SJSA1 (cell line): ENCODE data around the gene KLHL14. TPM values are rescaled to one million over a fixed set of nuclear protein-coding genes. Genes with fewer than 3 reads are reported as not detected.
A peak's percentile ranks its signal among the peaks of the same experiment; 100 is the strongest.

Experiments
- DNase-seq, 2 experiments: peaks; one replicate each; pipeline ENCODE4 v3.0.0-alpha.2; 2015 to 2020; ENCODE audit warnings: low spot score in 2 of 2, low read depth in 1 of 2
- H3K27ac ChIP-seq: fragments of 250-450 bp; sonication (Bioruptor Pico); 2 replicates; pipeline ENCODE4 v1.5.1; 2020; ENCODE audit warnings: mild to moderate bottlenecking, moderate library complexity
- H3K27me3 ChIP-seq: fragments of 250-450 bp; sonication (Bioruptor Pico); replicated peaks from 2 replicates; pipeline ENCODE4 v1.5.1; 2020; ENCODE audit warnings: mild to moderate bottlenecking, moderate library complexity
- H3K36me3 ChIP-seq: fragments of 250-450 bp; sonication (Bioruptor Pico); 2 replicates; pipeline ENCODE4 v1.5.1; 2020; ENCODE audit warnings: mild to moderate bottlenecking
- H3K4me1 ChIP-seq: fragments of 250-450 bp; sonication (Bioruptor Pico); replicated peaks from 2 replicates; pipeline ENCODE4 v1.6.1; 2021; ENCODE audit warnings: mild to moderate bottlenecking
- H3K4me3 ChIP-seq: fragments of 250-450 bp; sonication (Bioruptor Pico); 2 replicates; pipeline ENCODE4 v1.5.1; 2020; ENCODE audit warnings: mild to moderate bottlenecking
- H3K9me3 ChIP-seq: fragments of 250-450 bp; sonication (Bioruptor Pico); replicated peaks from 2 replicates; pipeline ENCODE4 v1.5.1; 2020; ENCODE audit warnings: mild to moderate bottlenecking
- total RNA-seq: library from RNA; depleted of rRNA; stranded (reverse); fragments of >200 nt; shearing (Covaris generic); gene quantifications from 2 replicates; pipeline ENCODE4 v1.2.3, GENCODE V29; 2014

The KLHL14 gene
- total RNA-seq, 1 experiment from 2014 or later: not detected

- no peak overlapping the region for H3K4me3 ChIP-seq
- no peaks in the 10 kb centered on the region for H3K36me3 ChIP-seq
- no peak overlapping the region for H3K27ac ChIP-seq
- H3K27me3 ChIP-seq: no peaks in the 10 kb centered on the region
- H3K9me3 ChIP-seq: no peaks in the 10 kb centered on the region
- no peak for DNase-seq
- H3K4me1 ChIP-seq: no peaks in the 10 kb centered on the region
These were observed 48.6 kb downstream of the KLHL14 start for GRCh38 chr18:32724071-32724749.

- no peak for DNase-seq
- Histone ChIP-seq H3K36me3 (no peaks in the 10 kb centered on the region), H3K4me1 (no peaks in the 10 kb centered on the region), H3K27ac (no peak overlapping the region), H3K9me3 (no peaks in the 10 kb centered on the region), H3K27me3 (no peaks in the 10 kb centered on the region), H3K4me3 (no peak overlapping the region)
These were observed 50.5 kb downstream of the KLHL14 start for GRCh38 chr18:32722279-32722678.

GRCh38 chr18:32717126-32717525, 55.7 kb downstream of the KLHL14 start:
- Histone ChIP-seq H3K4me3 (no peak overlapping the region), H3K36me3 (no peaks in the 10 kb centered on the region), H3K9me3 (no peaks in the 10 kb centered on the region), H3K27ac (no peak overlapping the region), H3K4me1 (no peaks in the 10 kb centered on the region), H3K27me3 (no peaks in the 10 kb centered on the region)
- DNase-seq: no peak

- H3K27ac ChIP-seq: no peak overlapping the region
- no peaks in the 10 kb centered on the region for H3K36me3 ChIP-seq
- no peaks in the 10 kb centered on the region for H3K4me1 ChIP-seq
- no peak overlapping the region for H3K4me3 ChIP-seq
- peak in 1 of 2 experiments; percentile 35 for DNase-seq
- no peaks in the 10 kb centered on the region for H3K9me3 ChIP-seq
- no peaks in the 10 kb centered on the region for H3K27me3 ChIP-seq
These were observed 58.2 kb downstream of the KLHL14 start for GRCh38 chr18:32714571-32715148.

- DNase-seq: no peak
- H3K9me3 ChIP-seq: no peaks in the 10 kb centered on the region
- no peaks in the 10 kb centered on the region for H3K36me3 ChIP-seq
- no peaks in the 10 kb centered on the region for H3K4me1 ChIP-seq
- no peak overlapping the region for H3K27ac ChIP-seq
- H3K4me3 ChIP-seq: no peak overlapping the region
- H3K27me3 ChIP-seq: no peaks in the 10 kb centered on the region
These were observed 60.0 kb downstream of the KLHL14 start for GRCh38 chr18:32712860-32713259.

- H3K27me3 ChIP-seq: no peaks in the 10 kb centered on the region
- H3K4me3 ChIP-seq: no peak overlapping the region
- no peaks in the 10 kb centered on the region for H3K36me3 ChIP-seq
- H3K4me1 ChIP-seq: no peaks in the 10 kb centered on the region
- H3K27ac ChIP-seq: no peak overlapping the region
- H3K9me3 ChIP-seq: no peaks in the 10 kb centered on the region
- DNase-seq: no peak
These were observed 61.0 kb downstream of the KLHL14 start for GRCh38 chr18:32711862-32712261.

GRCh38 chr18:32707586-32707985, 65.2 kb downstream of the KLHL14 start:
- Histone ChIP-seq H3K4me3 (no peak overlapping the region), H3K36me3 (no peaks in the 10 kb centered on the region), H3K9me3 (no peaks in the 10 kb centered on the region), H3K27me3 (no peaks in the 10 kb centered on the region), H3K4me1 (no peaks in the 10 kb centered on the region), H3K27ac (no peak overlapping the region)
- DNase-seq: no peak

GRCh38 chr18:32707147-32707546, 65.7 kb downstream of the KLHL14 start:
- Histone ChIP-seq H3K36me3 (no peaks in the 10 kb centered on the region), H3K4me1 (no peaks in the 10 kb centered on the region), H3K9me3 (no peaks in the 10 kb centered on the region), H3K27me3 (no peaks in the 10 kb centered on the region), H3K27ac (no peak overlapping the region), H3K4me3 (no peak overlapping the region)
- no peak for DNase-seq

- Histone ChIP-seq H3K9me3 (no peaks in the 10 kb centered on the region), H3K27ac (no peak overlapping the region), H3K36me3 (no peaks in the 10 kb centered on the region), H3K4me3 (no peak overlapping the region), H3K27me3 (no peaks in the 10 kb centered on the region; the same call in 1 of the 2 replicates), H3K4me1 (no peaks in the 10 kb centered on the region)
- no peak for DNase-seq
These were observed 71.5 kb downstream of the KLHL14 start for GRCh38 chr18:32701313-32701712.

- no peak overlapping the region for H3K27ac ChIP-seq
- no peak for DNase-seq
These were observed 74.7 kb downstream of the KLHL14 start for GRCh38 chr18:32698153-32698552.

GRCh38 chr18:32696376-32696775, 76.4 kb downstream of the KLHL14 start:
- Histone ChIP-seq H3K27ac (no peak overlapping the region), H3K36me3 (no peaks in the 10 kb centered on the region), H3K4me1 (no peaks in the 10 kb centered on the region), H3K9me3 (no peaks in the 10 kb centered on the region), H3K4me3 (no peak overlapping the region), H3K27me3 (no peaks in the 10 kb centered on the region; the same call in 1 of the 2 replicates)
- no peak for DNase-seq

More at GRCh38 chr18:32698153-32698552, 74.7 kb downstream of the KLHL14 start:
- Histone ChIP-seq H3K36me3 (no peaks in the 10 kb centered on the region), H3K4me3 (no peak overlapping the region), H3K9me3 (no peaks in the 10 kb centered on the region), H3K27me3 (no peaks in the 10 kb centered on the region; the same call in 1 of the 2 replicates), H3K4me1 (no peaks in the 10 kb centered on the region)

GRCh38 chr18:32695534-32695933, 77.3 kb downstream of the KLHL14 start:
- DNase-seq: no peak
- H3K27me3 ChIP-seq: no peaks in the 10 kb centered on the region; the same call in 1 of the 2 replicates
- H3K4me3 ChIP-seq: no peak overlapping the region
- no peak overlapping the region for H3K27ac ChIP-seq
- no peaks in the 10 kb centered on the region for H3K9me3 ChIP-seq
- no peaks in the 10 kb centered on the region for H3K36me3 ChIP-seq
- no peaks in the 10 kb centered on the region for H3K4me1 ChIP-seq

GRCh38 chr18:32688821-32689220, 84.0 kb downstream of the KLHL14 start:
- no peak overlapping the region for H3K4me3 ChIP-seq
- H3K36me3 ChIP-seq: no peaks in the 10 kb centered on the region
- DNase-seq: no peak

GRCh38 chr18:32684940-32685339, 87.9 kb downstream of the KLHL14 start:
- no peaks in the 10 kb centered on the region for H3K4me1 ChIP-seq
- no peak for DNase-seq

More at GRCh38 chr18:32688821-32689220, 84.0 kb downstream of the KLHL14 start:
- Histone ChIP-seq H3K27ac (no peak overlapping the region), H3K4me1 (no peaks in the 10 kb centered on the region), H3K9me3 (no peaks in the 10 kb centered on the region), H3K27me3 (no peaks in the 10 kb centered on the region)

More at GRCh38 chr18:32684940-32685339, 87.9 kb downstream of the KLHL14 start:
- Histone ChIP-seq H3K27me3 (no peaks in the 10 kb centered on the region), H3K27ac (no peak overlapping the region), H3K4me3 (no peak overlapping the region), H3K36me3 (no peaks in the 10 kb centered on the region), H3K9me3 (no peaks in the 10 kb centered on the region)
